ENCODE results near the gene MAN1A1. TPM values are rescaled to one million over a fixed set of nuclear protein-coding genes. Genes with fewer than 3 reads are reported as not detected.

Gene MAN1A1
- total RNA-seq, 4 donors from 2014 or later, result 6.3 to 92.3 (median 22.4) TPM

DNA sequence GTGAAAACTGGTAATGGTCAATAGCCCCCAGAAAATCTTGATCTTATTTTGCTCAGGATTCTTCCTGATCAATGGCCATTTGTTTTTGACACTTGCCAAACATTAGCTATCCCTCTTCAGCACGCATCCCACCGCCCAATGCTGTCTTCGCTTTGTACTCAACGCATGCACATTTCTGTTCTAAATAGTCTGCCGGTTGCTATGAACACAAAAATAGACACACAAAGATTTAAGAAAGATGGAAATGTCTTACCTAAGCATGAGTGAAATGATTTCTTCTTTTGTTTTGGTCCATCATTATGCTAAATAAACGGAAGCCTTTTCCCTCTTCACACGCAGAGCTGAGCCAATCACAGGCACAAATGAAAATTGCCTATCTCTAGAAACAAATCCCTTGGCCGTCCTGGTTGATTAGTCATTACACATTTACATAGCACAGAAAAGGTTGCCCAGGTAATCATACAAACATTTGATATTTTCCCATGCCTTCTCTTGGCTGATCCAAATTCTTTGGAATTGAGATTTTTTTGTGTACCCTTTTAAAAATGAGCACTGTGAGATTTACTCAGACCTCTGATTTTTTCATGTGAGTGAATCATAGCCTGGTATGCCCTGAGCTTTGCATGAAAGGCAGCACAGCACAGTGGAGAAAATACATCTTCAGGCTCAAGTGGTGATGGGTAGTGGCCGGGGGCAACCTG is 200.6 kb downstream of the MAN1A1 start:
- H3K4me1 ChIP-seq, result peaks cover 13 to 28% (median 17%) of the 10 kb centered on the region in 3 donors
- no peaks in the 10 kb centered on the region for H3K27me3 ChIP-seq
- WGBS, 2 donors, result 38 to 51% methylated on average over 9 of the region's 9 CpGs
- intact Hi-C loops (cut with DNase I), result loop anchor here (10.0 kb wide), 1 partner anchor 196 kb away; the partner anchor contains the start of gene MAN1A1
- TF ChIP-seq POLR2A (IDR thresholded peaks at IDR 0.05), result no peak
- TF ChIP-seq, protein P1, sequence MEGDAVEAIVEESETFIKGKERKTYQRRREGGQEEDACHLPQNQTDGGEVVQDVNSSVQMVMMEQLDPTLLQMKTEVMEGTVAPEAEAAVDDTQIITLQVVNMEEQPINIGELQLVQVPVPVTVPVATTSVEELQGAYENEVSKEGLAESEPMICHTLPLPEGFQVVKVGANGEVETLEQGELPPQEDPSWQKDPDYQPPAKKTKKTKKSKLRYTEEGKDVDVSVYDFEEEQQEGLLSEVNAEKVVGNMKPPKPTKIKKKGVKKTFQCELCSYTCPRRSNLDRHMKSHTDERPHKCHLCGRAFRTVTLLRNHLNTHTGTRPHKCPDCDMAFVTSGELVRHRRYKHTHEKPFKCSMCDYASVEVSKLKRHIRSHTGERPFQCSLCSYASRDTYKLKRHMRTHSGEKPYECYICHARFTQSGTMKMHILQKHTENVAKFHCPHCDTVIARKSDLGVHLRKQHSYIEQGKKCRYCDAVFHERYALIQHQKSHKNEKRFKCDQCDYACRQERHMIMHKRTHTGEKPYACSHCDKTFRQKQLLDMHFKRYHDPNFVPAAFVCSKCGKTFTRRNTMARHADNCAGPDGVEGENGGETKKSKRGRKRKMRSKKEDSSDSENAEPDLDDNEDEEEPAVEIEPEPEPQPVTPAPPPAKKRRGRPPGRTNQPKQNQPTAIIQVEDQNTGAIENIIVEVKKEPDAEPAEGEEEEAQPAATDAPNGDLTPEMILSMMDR (IDR thresholded peaks at IDR 0.05), result no peak
- DNase-seq, result no peak
- H3K9me3 ChIP-seq, result no peaks in the 10 kb centered on the region
- peak overlapping the region in 1 of 4 donors; percentile 1 for H3K4me3 ChIP-seq
- no peaks in the 10 kb centered on the region for H3K36me3 ChIP-seq
- H3K27ac ChIP-seq, result no peak overlapping the region

DNA sequence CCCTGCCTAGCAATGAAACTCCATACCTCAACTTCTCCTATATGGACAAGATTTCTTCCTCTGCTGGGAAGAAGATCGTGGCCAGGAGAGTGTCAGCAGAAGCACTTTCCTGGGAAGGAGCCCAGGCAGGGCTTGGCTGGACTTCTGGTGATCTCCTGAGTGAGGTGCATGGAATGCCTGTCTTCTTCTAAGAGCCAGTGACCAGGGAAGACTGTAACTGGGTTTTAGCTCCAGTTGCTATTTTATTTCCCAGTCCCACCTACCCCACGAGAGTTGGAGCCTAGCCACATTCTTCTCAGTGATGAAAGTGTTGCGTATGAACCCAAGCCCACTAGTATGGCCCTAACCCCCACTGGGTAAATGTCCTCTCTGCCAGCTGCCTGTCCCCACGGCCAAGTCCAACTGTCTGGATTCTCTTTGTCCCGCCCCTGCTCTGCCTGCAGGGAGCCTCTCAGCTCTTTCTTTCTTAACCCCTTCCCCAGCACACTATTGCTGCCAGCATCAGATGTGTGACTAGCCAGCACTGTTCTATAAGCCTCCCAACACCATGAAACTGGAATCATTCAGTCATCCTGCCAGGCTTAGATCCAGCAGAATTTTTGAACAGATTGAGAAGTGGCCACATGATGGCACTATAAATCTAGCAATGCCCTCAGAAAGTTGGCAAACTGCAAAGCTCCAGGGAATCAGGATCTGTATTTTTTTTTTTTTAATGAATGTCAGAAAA is 201.3 kb downstream of the MAN1A1 start:
- WGBS, 2 donors, result 26 to 37% methylated on average over 4 to 5 of the region's 5 CpGs
- no peak for DNase-seq
- Histone ChIP-seq H3K4me1 (peaks cover 13 to 28% (median 17%) of the 10 kb centered on the region in 3 donors), H3K4me3 (peak overlapping the region in 1 of 4 donors; percentile 1), H3K9me3 (no peaks in the 10 kb centered on the region), H3K27me3 (no peaks in the 10 kb centered on the region), H3K36me3 (no peaks in the 10 kb centered on the region), H3K27ac (peak overlapping the region in 1 of 4 donors; percentile 47)
- intact Hi-C loops (cut with DNase I), result loop anchor here (10.0 kb wide), 1 partner anchor 197 kb away; the partner anchor contains the start of gene MAN1A1
- TF ChIP-seq, protein P1 (IDR thresholded peaks at IDR 0.05), result peak in 5 of 6 experiments; percentile 35 to 62 (median 51)
- no peak for TF ChIP-seq POLR2A (IDR thresholded peaks at IDR 0.05)

DNA sequence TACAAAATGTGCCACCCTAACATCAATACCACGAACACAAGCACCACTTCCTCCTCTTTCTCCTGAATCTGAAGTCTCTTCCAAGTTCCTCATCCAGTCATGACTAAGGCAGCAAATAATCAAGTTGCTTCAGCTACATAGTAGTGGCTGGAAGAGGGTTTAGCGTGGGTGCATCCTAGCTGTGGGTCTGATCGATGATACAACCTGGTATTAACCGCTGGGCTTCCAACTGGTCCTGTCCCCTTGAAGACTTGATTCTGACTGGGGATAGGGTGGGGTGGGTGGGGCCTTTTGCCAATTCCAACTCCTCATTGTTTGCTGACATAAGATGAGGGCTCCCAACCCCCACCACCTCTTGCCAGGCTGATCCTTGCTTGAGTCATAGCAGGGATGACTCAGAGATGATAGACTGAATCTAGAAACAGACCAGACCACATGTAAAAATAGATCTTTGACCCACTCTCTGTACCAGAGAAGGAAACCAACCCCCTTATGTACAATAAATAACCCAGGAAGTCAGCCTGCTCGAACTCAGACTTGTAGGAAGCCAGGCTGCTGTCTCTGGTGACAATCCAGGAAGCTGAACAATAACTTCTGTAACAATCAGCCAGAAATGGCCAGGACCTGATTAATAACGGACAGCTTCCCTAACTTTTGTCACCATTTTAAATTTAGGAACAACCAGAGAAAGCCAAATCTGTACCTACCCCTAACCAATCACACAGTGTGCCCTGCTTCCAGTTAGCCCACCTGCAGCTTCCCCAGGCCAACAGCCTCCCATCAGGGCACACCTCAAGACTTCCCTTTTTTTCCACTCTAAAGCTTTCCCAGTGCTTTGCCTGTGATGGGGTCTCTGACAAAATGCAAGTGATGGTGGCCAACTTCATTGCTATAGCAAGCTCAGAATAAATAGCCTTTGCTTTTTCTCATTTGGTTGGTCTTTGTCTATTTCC is 202.2 kb downstream of the MAN1A1 start:
- H3K27me3 ChIP-seq, result no peaks in the 10 kb centered on the region
- H3K27ac ChIP-seq, result peak overlapping the region; percentile 47 to 58 (median 55)
- WGBS, 2 donors, result 18 to 49% methylated on average over 5 to 6 of the region's 6 CpGs
- DNase-seq, result no peak
- intact Hi-C loops (cut with DNase I), result loop anchor here (10.0 kb wide), 1 partner anchor 197 kb away; the partner anchor contains the start of gene MAN1A1
- H3K9me3 ChIP-seq, result no peaks in the 10 kb centered on the region
- no peaks in the 10 kb centered on the region for H3K36me3 ChIP-seq
- peaks cover 13 to 28% (median 17%) of the 10 kb centered on the region in 3 donors for H3K4me1 ChIP-seq
- TF ChIP-seq POLR2A (IDR thresholded peaks at IDR 0.05), result no peak
- TF ChIP-seq, protein P1 (IDR thresholded peaks at IDR 0.05), result no peak
- no peak overlapping the region for H3K4me3 ChIP-seq

DNA sequence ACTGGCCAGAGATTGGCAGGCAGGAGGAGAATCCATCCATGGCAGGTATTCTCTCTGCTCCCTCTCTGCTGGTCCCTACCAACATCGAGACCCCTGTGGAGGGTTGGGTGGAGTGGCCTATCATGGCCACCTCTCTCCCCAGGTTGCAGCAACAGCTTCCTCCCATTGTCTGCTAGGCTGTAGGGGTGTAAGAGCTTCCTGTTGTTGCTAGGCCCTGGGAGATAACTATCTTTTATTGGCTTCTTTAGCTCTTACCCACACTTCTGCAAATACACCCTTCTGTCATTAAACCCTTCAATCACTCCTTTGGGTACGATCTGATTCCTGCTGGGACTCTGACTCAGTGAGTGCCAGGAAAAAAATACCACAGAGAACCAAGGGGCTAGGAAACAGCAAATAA is 204.4 kb downstream of the MAN1A1 start:
- Histone ChIP-seq H3K27ac (no peak overlapping the region), H3K27me3 (no peaks in the 10 kb centered on the region), H3K4me1 (peaks cover 13 to 28% (median 17%) of the 10 kb centered on the region in 3 donors), H3K9me3 (no peaks in the 10 kb centered on the region), H3K4me3 (no peak overlapping the region), H3K36me3 (no peaks in the 10 kb centered on the region)
- DNase-seq, result no peak
- 51 to 65% methylated on average over 2 of the region's 2 CpGs for WGBS, 2 donors
- TF ChIP-seq, protein P1 (IDR thresholded peaks at IDR 0.05), result no peak
- TF ChIP-seq POLR2A (IDR thresholded peaks at IDR 0.05), result no peak
- intact Hi-C loops (cut with DNase I), result loop anchor here (10.0 kb wide), 1 partner anchor 200 kb away; the partner anchor contains the start of gene MAN1A1

Measured in esophagus squamous epithelium (tissue), 5 donors.